ENCODE measurements around the gene PCNX2.

- TF ChIP-seq CTCF (IDR thresholded peaks at IDR 0.05; ENCODE audit: insufficient read depth, low read depth, low read length), result no peak
- no peak for TF ChIP-seq EZH2 (IDR thresholded peaks at IDR 0.05; ENCODE audit: insufficient read depth, low read length)
These were observed 255.0 kb downstream of the PCNX2 start for GRCh38 chr1:233040494-233040893.

Measured in astrocyte (in vitro differentiated cells and primary cell).